ENCODE measurements around the gene RSPH6A. TPM values are rescaled to one million over a fixed set of nuclear protein-coding genes. Genes with fewer than 3 reads are reported as not detected.

RSPH6A gene
- polyA plus RNA-seq, 2 donors, result 0.16 TPM; not detected in 1

DNA sequence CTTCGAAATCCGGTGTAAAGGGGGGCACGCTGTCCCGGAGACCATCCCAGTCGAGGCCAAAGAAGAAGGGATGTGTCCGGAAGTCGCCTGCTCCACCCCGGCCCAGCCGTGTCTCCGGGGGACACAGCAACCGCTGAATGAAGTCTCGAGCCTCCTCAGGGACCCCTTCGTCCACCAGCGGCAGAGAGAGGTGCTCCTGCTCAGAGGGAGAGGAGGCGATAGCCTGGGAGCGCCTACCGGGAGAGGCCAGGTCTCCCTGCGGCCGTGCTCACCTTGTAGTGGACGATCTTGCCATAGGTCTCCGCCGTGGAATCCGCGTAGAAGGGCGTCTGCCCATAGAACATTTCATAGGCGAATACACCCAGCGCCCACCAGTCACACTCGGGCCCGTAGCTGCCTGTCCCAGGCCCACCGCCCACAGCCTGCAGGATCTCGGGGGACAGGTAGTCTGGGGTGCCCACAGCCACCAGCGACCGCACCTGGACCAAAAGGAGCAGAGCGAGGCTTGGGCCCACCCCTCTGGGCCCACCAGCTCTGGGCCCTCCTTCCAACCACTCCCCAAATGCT is 37.6 kb downstream of the RSPH6A start:
- peaks cover 16 to 24% of the 10 kb centered on the region in 2 donors for H3K4me1 ChIP-seq (ENCODE audit: control insufficient read depth in 2 of 2, insufficient read depth in 2 of 2, low read length in 1 of 2)
- H3K36me3 ChIP-seq (ENCODE audit: control insufficient read depth in 2 of 2, insufficient read depth in 2 of 2, low read length in 1 of 2), result peaks cover 0 to 20% of the 10 kb centered on the region in 2 donors
- H3K27ac ChIP-seq (ENCODE audit: low read depth in 2 of 2, low read length in 1 of 2), result no peak overlapping the region
- no peaks in the 10 kb centered on the region for H3K27me3 ChIP-seq (ENCODE audit: control insufficient read depth in 1 of 2, insufficient read depth in 2 of 2, low read length in 2 of 2)
- WGBS, 2 donors, result 94 to 95% methylated on average over 34 of the region's 34 CpGs
- H3K9me3 ChIP-seq (ENCODE audit: control insufficient read depth in 2 of 2, insufficient read depth in 1 of 2, low read depth in 1 of 2, low read length in 1 of 2), result no peaks in the 10 kb centered on the region
- H3K4me3 ChIP-seq (ENCODE audit: low read depth in 1 of 2, low read length in 2 of 2), result no peak overlapping the region

DNA sequence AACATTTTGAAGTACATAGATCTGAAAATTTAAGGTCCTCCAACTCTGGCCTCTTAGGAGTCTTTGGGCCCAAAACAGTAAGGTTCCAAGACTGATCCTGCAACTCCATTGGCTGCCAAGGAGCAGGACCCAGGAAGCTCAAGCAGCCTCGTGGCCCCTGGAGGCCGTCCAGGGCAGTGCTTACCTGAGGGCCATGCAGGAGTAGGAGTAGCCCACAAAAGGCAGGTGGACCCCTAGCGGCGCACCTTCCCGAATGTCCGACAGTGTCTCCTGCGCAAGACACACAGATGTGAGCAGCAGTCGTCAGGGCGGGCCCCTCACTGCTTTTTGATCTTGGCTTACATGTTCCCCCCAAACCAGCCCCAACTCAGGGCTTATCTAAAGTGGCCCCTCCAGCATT is 40.3 kb downstream of the RSPH6A start:
- WGBS, 2 donors, result 85 to 88% methylated on average over 9 of the region's 9 CpGs
- no peaks in the 10 kb centered on the region for H3K9me3 ChIP-seq (ENCODE audit: control insufficient read depth in 2 of 2, insufficient read depth in 1 of 2, low read depth in 1 of 2, low read length in 1 of 2)
- peaks cover 0 to 26% of the 10 kb centered on the region in 2 donors for H3K36me3 ChIP-seq (ENCODE audit: control insufficient read depth in 2 of 2, insufficient read depth in 2 of 2, low read length in 1 of 2)
- no peak overlapping the region for H3K27ac ChIP-seq (ENCODE audit: low read depth in 2 of 2, low read length in 1 of 2)
- no peak overlapping the region for H3K4me3 ChIP-seq (ENCODE audit: low read depth in 1 of 2, low read length in 2 of 2)
- H3K27me3 ChIP-seq (ENCODE audit: control insufficient read depth in 1 of 2, insufficient read depth in 2 of 2, low read length in 2 of 2), result no peaks in the 10 kb centered on the region
- peaks cover 6 to 13% of the 10 kb centered on the region in 2 donors for H3K4me1 ChIP-seq (ENCODE audit: control insufficient read depth in 2 of 2, insufficient read depth in 2 of 2, low read length in 1 of 2)

DNA sequence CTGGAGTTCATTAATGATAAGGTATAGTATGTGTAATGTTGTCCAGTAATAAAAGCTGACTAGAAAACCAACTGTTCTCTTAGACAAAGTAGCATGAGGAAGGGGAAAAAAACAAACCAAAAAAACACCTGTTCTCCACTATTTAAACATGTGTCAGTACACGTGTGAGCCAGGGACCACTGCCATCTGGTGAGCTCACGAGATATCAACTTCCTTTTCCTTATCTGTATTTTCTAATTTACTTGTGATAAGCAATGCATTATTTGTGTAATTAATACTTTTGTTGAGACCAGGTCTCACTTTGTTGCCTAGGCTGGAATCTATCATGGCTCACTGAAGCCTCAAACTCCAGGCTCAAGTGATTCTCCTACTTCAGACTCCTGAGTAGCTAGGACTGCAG is 41.7 kb downstream of the RSPH6A start:
- Histone ChIP-seq H3K4me1 (ENCODE audit: control insufficient read depth in 2 of 2, insufficient read depth in 2 of 2, low read length in 1 of 2) (peaks cover 0 to 5% of the 10 kb centered on the region in 2 donors), H3K27me3 (ENCODE audit: control insufficient read depth in 1 of 2, insufficient read depth in 2 of 2, low read length in 2 of 2) (no peaks in the 10 kb centered on the region), H3K36me3 (ENCODE audit: control insufficient read depth in 2 of 2, insufficient read depth in 2 of 2, low read length in 1 of 2) (peaks cover 0 to 26% of the 10 kb centered on the region in 2 donors), H3K9me3 (ENCODE audit: control insufficient read depth in 2 of 2, insufficient read depth in 1 of 2, low read depth in 1 of 2, low read length in 1 of 2) (no peaks in the 10 kb centered on the region), H3K27ac (ENCODE audit: low read depth in 2 of 2, low read length in 1 of 2) (no peak overlapping the region), H3K4me3 (ENCODE audit: low read depth in 1 of 2, low read length in 2 of 2) (no peak overlapping the region)
- 30 to 50% methylated on average over 2 of the region's 2 CpGs for WGBS, 2 donors

DNA sequence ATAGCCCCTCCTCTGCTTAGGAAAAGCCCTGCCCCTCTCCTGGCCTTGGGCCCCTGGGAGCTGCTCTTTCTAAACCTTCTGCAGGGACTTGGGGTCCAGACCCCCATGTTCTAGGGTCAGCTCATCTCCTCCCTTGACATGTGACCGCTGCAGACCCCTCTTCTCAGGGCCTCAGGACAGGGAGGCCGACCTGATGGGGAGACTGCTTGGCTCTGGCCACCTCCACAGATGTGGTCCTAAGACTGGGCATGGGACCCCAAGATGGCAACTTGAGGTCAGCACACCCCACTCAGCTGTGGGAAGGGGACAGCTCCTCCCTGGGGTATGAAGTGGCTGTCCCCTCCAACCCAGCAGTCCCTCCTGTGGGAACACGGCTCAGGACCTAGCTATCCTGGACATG is 42.2 kb downstream of the RSPH6A start:
- H3K4me1 ChIP-seq (ENCODE audit: control insufficient read depth in 2 of 2, insufficient read depth in 2 of 2, low read length in 1 of 2), result peaks cover 0 to 3% of the 10 kb centered on the region in 2 donors
- H3K27me3 ChIP-seq (ENCODE audit: control insufficient read depth in 1 of 2, insufficient read depth in 2 of 2, low read length in 2 of 2), result no peaks in the 10 kb centered on the region
- peaks cover 0 to 24% of the 10 kb centered on the region in 2 donors for H3K36me3 ChIP-seq (ENCODE audit: control insufficient read depth in 2 of 2, insufficient read depth in 2 of 2, low read length in 1 of 2)
- H3K27ac ChIP-seq (ENCODE audit: low read depth in 2 of 2, low read length in 1 of 2), result no peak overlapping the region
- 89 to 91% methylated on average over 3 of the region's 3 CpGs for WGBS, 2 donors
- no peak overlapping the region for H3K4me3 ChIP-seq (ENCODE audit: low read depth in 1 of 2, low read length in 2 of 2)
- H3K9me3 ChIP-seq (ENCODE audit: control insufficient read depth in 2 of 2, insufficient read depth in 1 of 2, low read depth in 1 of 2, low read length in 1 of 2), result no peaks in the 10 kb centered on the region

DNA sequence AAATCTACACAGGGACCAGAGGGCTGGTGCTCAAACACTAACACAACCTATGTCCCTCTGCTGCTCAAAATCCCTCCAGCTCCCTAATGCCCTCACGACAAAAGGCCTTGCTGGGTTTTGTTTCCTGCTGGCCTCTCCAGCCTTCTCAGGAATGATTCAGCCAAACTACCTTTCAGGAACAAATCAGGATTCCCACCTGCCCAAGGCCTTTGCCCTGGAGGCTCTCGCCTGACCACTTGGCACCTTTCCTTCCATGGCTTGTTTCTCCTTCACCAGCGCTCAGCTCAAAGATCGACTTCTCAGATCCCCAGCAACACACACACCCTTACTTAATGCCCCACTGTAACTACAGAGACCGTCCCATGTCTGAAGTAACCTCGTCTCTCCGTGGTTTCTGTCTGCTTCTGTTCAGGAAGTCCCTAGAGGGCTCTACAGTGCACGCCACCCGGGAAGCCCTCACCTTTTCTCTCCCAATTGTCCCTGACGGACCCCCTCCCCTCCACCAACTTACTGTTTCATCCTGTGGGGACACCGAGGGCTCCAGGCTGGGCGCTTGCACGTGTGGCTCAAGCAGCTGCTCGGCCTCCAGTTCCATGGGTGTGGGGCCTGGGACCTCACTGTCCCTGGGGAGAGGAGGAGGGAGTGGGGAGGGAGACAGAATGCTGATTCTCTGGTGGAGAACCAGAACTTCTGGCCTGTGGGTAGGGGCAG is 42.8 kb downstream of the RSPH6A start:
- H3K4me3 ChIP-seq (ENCODE audit: low read depth in 1 of 2, low read length in 2 of 2), result no peak overlapping the region
- WGBS, 2 donors, result 67 to 82% methylated on average over 14 of the region's 14 CpGs
- H3K9me3 ChIP-seq (ENCODE audit: control insufficient read depth in 2 of 2, insufficient read depth in 1 of 2, low read depth in 1 of 2, low read length in 1 of 2), result no peaks in the 10 kb centered on the region
- H3K4me1 ChIP-seq (ENCODE audit: control insufficient read depth in 2 of 2, insufficient read depth in 2 of 2, low read length in 1 of 2), result peaks cover 0 to 5% of the 10 kb centered on the region in 2 donors
- no peaks in the 10 kb centered on the region for H3K27me3 ChIP-seq (ENCODE audit: control insufficient read depth in 1 of 2, insufficient read depth in 2 of 2, low read length in 2 of 2)
- H3K27ac ChIP-seq (ENCODE audit: low read depth in 2 of 2, low read length in 1 of 2), result peak overlapping the region in 1 of 2 donors; percentile 37
- H3K36me3 ChIP-seq (ENCODE audit: control insufficient read depth in 2 of 2, insufficient read depth in 2 of 2, low read length in 1 of 2), result peaks cover 0 to 18% of the 10 kb centered on the region in 2 donors

DNA sequence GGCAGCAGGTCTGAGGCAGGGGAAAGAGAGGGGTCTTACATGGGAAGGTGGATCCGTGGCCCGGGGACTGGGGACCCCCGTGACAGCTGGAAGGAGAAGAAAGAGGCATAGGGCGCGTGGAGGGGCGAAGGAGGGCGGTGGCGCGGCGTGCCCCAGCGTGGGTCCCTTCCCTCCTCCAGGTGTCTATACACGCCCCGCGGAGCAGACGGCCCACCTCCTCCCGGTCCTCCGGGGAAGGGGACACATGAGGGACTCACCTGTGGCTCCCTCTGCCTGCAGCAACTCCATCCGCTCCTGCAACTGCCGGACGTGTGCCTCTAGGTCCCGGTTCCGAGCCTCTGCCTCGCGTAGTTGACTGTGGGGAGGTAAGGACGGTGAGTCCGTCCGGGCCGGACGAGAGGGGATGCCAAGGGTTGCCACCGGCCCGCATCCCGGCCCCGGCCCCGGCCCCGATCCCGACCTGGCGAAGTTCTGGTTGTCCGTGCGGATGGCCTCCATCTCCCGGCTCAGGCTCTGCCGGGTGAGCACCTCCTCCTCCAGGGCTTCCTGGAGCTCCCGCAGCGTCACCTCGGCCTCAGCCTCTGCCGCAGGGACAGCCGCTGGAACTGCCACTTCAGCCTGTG is 43.7 kb downstream of the RSPH6A start:
- Histone ChIP-seq H3K4me3 (ENCODE audit: low read depth in 1 of 2, low read length in 2 of 2) (peak overlapping the region in 1 of 2 donors; percentile 28), H3K27ac (ENCODE audit: low read depth in 2 of 2, low read length in 1 of 2) (peak overlapping the region; percentile 82 to 91)
- 72 to 81% methylated on average over 39 to 46 of the region's 46 CpGs for WGBS, 2 donors

DNA sequence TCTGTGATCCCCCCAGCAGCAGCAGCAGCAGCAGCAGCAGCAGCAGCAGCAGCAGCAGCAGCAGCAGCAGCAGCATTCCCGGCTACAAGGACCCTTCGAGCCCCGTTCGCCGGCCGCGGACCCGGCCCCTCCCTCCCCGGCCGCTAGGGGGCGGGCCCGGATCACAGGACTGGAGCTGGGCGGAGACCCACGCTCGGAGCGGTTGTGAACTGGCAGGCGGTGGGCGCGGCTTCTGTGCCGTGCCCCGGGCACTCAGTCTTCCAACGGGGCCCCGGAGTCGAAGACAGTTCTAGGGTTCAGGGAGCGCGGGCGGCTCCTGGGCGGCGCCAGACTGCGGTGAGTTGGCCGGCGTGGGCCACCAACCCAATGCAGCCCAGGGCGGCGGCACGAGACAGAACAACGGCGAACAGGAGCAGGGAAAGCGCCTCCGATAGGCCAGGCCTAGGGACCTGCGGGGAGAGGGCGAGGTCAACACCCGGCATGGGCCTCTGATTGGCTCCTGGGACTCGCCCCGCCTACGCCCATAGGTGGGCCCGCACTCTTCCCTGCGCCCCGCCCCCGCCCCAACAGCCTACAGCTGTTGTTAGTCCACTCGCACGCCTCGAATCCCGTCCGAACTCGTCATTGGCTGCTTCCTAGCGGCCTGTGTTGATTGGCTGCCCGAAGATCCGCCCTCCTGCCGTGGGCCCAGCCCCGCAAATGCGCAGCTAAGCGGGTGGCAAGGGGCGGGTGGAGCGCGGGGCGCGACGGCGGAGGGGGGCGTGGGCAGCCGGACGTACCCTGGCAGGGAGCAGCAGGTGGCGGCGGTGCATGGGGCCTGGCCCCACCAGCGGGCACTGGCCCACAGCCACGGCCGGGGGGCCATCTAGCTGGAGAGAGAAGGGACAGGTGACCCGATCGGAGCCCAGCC is 44.7 kb downstream of the RSPH6A start:
- Histone ChIP-seq H3K27ac (ENCODE audit: low read depth in 2 of 2, low read length in 1 of 2) (peak overlapping the region; percentile 91 to 93), H3K4me3 (ENCODE audit: low read depth in 1 of 2, low read length in 2 of 2) (peak overlapping the region; percentile 29 to 53), H3K4me1 (ENCODE audit: control insufficient read depth in 2 of 2, insufficient read depth in 2 of 2, low read length in 1 of 2) (peaks cover 5 to 10% of the 10 kb centered on the region in 2 donors), H3K9me3 (ENCODE audit: control insufficient read depth in 2 of 2, insufficient read depth in 1 of 2, low read depth in 1 of 2, low read length in 1 of 2) (no peaks in the 10 kb centered on the region), H3K36me3 (ENCODE audit: control insufficient read depth in 2 of 2, insufficient read depth in 2 of 2, low read length in 1 of 2) (peaks cover 0 to 17% of the 10 kb centered on the region in 2 donors), H3K27me3 (ENCODE audit: control insufficient read depth in 1 of 2, insufficient read depth in 2 of 2, low read length in 2 of 2) (no peaks in the 10 kb centered on the region)
- WGBS, 2 donors, result 1 to 2% methylated on average over 73 to 79 of the region's 79 CpGs

More for the DNA sequence above, 43.7 kb downstream of the RSPH6A start:
- Histone ChIP-seq H3K36me3 (ENCODE audit: control insufficient read depth in 2 of 2, insufficient read depth in 2 of 2, low read length in 1 of 2) (peaks cover 0 to 11% of the 10 kb centered on the region in 2 donors), H3K9me3 (ENCODE audit: control insufficient read depth in 2 of 2, insufficient read depth in 1 of 2, low read depth in 1 of 2, low read length in 1 of 2) (no peaks in the 10 kb centered on the region), H3K27me3 (ENCODE audit: control insufficient read depth in 1 of 2, insufficient read depth in 2 of 2, low read length in 2 of 2) (no peaks in the 10 kb centered on the region), H3K4me1 (ENCODE audit: control insufficient read depth in 2 of 2, insufficient read depth in 2 of 2, low read length in 1 of 2) (peaks cover 4 to 5% of the 10 kb centered on the region in 2 donors)

DNA sequence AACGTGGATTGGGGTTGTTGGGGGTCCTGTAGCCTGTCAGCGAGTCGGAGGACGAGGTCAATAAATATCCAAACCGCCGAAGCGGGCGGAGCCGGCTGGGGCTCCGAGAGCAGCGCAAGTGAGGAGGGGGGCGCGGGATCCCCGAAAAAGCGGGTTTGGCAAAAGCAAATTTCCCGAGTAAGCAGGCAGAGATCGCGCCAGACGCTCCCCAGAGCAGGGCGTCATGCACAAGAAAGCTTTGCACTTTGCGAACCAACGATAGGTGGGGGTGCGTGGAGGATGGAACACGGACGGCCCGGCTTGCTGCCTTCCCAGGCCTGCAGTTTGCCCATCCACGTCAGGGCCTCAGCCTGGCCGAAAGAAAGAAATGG is 45.3 kb downstream of the RSPH6A start:
- no peaks in the 10 kb centered on the region for H3K9me3 ChIP-seq (ENCODE audit: control insufficient read depth in 2 of 2, insufficient read depth in 1 of 2, low read depth in 1 of 2, low read length in 1 of 2)
- peaks cover 0 to 18% of the 10 kb centered on the region in 2 donors for H3K36me3 ChIP-seq (ENCODE audit: control insufficient read depth in 2 of 2, insufficient read depth in 2 of 2, low read length in 1 of 2)
- peak overlapping the region; percentile 91 to 93 for H3K27ac ChIP-seq (ENCODE audit: low read depth in 2 of 2, low read length in 1 of 2)
- WGBS, 2 donors, result 0 to 1% methylated on average over 28 of the region's 28 CpGs
- peak overlapping the region; percentile 29 to 53 for H3K4me3 ChIP-seq (ENCODE audit: low read depth in 1 of 2, low read length in 2 of 2)
- H3K4me1 ChIP-seq (ENCODE audit: control insufficient read depth in 2 of 2, insufficient read depth in 2 of 2, low read length in 1 of 2), result peaks cover 5 to 10% of the 10 kb centered on the region in 2 donors
- H3K27me3 ChIP-seq (ENCODE audit: control insufficient read depth in 1 of 2, insufficient read depth in 2 of 2, low read length in 2 of 2), result no peaks in the 10 kb centered on the region

All from esophagus (tissue), 2 donors.